Mesodermal cell (in vitro differentiated cells): ENCODE results near the gene HNRNPDL.
"Not testable (repeated sequence)": the region's sequence is repeated elsewhere in the genome, so short reads cannot be mapped to it uniquely, and the experiment has no call there.

ENCODE experiments used
- H3K27ac ChIP-seq: 2 replicates; pipeline ENCODE4 v1.7.0; 2013; ENCODE audit warnings: mild to moderate bottlenecking, low read depth, low read length, moderate library complexity; ENCODE audit not compliant: severe bottlenecking
- H3K36me3 ChIP-seq: 2 replicates; pipeline ENCODE4 v1.7.1; 2013; ENCODE audit warnings: mild to moderate bottlenecking, low read length, moderate library complexity; ENCODE audit not compliant: control insufficient read depth, insufficient read depth
- H3K4me1 ChIP-seq: one replicate; pipeline ENCODE4 v1.7.1; 2013; ENCODE audit warnings: mild to moderate bottlenecking, low read length; ENCODE audit not compliant: insufficient read depth, control insufficient read depth, poor library complexity, severe bottlenecking
- H3K4me3 ChIP-seq: 2 replicates; pipeline ENCODE4 v1.7.0; 2013; ENCODE audit warnings: low read length, control low read depth, mild to moderate bottlenecking; ENCODE audit not compliant: insufficient read depth, poor library complexity, severe bottlenecking; ENCODE audit errors: extremely low read depth
- H3K9me3 ChIP-seq: 2 replicates; pipeline ENCODE4 v1.7.1; 2013; ENCODE audit warnings: mild to moderate bottlenecking, low read length, moderate library complexity; ENCODE audit not compliant: control insufficient read depth
- WGBS, 2 experiments: methylation state at CpG; one replicate each; pipeline ENCODE4 v1.1.5; 2013; ENCODE audit warnings: missing lambda C conversion rate in 2 of 2; ENCODE audit not compliant: insufficient coverage in 2 of 2; 5-methylcytosine and 5-hydroxymethylcytosine counted together

The HNRNPDL gene

DNA sequence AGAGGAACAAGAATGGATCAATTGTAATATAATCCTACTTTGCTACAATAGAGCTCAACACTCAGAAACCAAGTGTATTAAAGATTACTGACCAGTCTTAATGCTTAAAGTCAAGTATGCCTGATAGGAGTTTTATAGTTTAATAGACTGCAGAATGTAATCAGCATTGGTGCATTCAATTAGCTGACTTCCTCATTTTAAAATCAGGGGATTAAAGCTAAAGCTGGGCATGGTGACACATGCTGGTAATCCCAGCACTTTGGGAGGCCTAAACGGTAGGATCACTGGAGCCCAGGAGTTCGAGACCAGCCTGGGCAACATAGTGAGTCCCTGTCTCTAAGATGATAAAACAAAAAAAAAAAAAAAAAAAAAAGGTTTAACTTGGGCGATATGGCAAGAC is 10.8 kb downstream of the HNRNPDL start:
- Histone ChIP-seq H3K27ac (no peak overlapping the region), H3K4me3 (no peak overlapping the region), H3K9me3 (no peaks in the 10 kb centered on the region), H3K36me3 (peaks cover 20% of the 10 kb centered on the region), H3K4me1 (no peaks in the 10 kb centered on the region)
- WGBS, 2 experiments, result 100% methylated on average over 1 of the region's 3 CpGs; no CpG with 5 or more reads in 1 of the 2 experiments

DNA sequence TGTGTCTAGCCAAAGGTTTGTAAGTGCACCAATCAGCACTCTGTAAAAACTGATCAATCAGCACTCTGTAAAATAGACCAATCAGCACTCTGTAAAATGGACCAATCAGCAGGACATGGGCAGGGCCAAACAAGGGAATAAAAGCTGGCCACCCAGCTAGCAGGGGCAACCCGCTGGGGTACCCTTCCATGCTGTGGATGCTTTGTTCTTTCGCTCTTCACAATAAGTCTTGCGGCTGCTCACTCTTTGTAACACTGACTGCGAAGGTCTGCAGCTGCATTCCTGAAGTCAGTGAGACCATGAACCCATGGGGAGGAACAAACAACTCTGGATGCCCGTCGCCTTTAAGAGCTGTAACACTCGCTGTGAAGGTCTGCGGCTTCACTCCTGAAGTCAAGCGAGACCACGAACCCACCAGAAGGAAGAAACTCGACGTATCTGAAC is 14.3 kb downstream of the HNRNPDL start:
- no peak overlapping the region for H3K4me3 ChIP-seq
- peaks cover under 1% of the 10 kb centered on the region for H3K4me1 ChIP-seq
- no peaks in the 10 kb centered on the region for H3K9me3 ChIP-seq
- H3K36me3 ChIP-seq, result no peaks in the 10 kb centered on the region
- no peak overlapping the region for H3K27ac ChIP-seq
- WGBS, 2 experiments, result 75 to 78% methylated on average over 11 to 12 of the region's 12 CpGs

DNA sequence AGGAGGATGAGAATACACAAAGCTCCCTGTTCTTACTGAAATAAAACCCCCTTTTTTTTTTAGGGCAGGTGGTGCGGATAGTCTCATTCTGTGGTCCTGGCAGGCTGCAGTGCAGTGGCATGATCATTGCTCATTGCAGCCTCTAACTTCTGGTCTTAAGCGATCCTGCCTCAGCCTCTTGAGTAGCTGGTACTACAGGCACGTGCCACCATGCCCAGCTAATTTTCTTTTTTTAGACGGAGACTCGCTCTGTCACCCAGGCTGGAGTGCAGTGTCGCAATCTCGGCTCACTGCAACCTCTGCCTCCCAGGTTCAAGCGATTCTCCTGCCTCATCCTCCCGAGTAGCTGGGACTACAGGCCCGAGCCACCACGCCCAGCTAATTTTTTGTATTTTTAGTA is 15.2 kb downstream of the HNRNPDL start:
- H3K27ac ChIP-seq, H3K9me3 ChIP-seq, H3K4me3 ChIP-seq, H3K4me1 ChIP-seq, H3K36me3 ChIP-seq: not testable (repeated sequence)
- 89 to 90% methylated on average over 7 to 11 of the region's 11 CpGs for WGBS, 2 experiments

DNA sequence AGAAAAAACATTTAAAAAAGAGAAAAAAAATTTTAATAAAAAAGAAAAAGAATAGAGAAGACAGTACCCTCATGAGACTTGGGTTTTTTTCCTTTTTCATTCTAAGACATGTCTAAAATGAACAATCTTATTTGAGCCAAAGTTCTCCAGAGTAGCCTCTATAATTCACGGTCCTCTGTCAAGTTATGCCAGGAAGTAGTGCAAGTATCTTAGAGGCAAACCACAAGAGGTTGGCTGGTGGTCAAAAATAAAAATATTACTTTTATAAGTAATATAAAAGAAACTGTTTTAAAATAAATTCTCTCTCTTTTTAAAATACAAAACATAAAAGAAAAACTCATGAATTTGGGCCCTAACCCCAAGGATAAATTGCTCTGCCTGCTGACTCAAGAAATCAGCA is 26.5 kb downstream of the HNRNPDL start:
- H3K9me3 ChIP-seq, result no peaks in the 10 kb centered on the region
- H3K27ac ChIP-seq, result no peak overlapping the region
- H3K4me3 ChIP-seq, result no peak overlapping the region
- no peaks in the 10 kb centered on the region for H3K4me1 ChIP-seq
- no CpG with 5 or more reads among the region's 1 CpG for WGBS, 2 experiments
- H3K36me3 ChIP-seq, result no peaks in the 10 kb centered on the region

DNA sequence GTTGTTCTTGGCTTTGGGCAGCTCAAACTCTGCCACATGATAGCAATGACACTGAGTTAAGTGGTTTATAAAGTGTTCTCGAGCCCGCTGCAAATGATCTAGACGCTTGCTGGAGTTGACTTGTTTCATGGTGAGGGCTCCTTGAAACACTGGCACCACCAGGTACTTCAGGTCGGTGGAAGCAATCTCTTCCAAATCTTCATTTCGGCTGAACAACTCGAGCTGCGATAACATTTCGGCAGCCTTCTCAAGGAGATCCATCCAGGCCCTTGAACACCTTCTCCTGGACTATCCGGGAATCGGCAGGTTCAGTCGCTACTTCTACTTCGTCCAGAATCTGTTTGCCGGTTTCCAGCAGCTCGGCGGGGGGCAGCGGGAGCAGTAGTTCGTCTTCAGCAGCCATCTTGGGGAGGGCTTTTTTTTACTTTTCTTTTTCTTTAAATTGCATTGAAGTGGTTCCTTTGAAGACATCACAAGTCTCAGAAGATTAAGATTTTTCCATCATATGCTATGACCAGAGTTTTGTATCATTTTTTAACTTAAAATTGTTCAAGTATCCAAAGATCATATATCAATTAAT is 28.0 kb downstream of the HNRNPDL start:
- no peak overlapping the region for H3K27ac ChIP-seq
- H3K9me3 ChIP-seq, result no peaks in the 10 kb centered on the region
- no peaks in the 10 kb centered on the region for H3K4me1 ChIP-seq
- H3K36me3 ChIP-seq, result no peaks in the 10 kb centered on the region
- 86 to 88% methylated on average over 17 of the region's 17 CpGs for WGBS, 2 experiments
- no peak overlapping the region for H3K4me3 ChIP-seq

DNA sequence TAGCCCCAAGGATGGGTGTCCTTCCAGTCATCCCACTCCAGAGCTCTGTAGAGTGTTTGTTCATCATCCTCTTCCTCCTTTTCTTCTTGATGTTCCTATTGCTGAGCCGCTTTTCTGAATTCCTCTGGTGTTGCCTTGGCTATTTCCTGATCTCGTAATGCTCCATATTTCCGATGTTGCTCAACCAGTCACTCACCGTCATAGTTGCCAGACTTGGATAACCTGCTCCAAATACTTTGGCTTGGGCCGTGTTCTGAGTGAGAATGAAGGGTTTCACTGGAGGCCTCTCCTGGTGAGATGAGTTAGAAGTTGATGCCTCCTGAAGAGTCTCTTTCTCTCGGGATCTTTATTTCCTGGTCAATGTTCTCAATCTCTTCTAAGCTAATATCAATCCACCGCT is 28.7 kb downstream of the HNRNPDL start:
- no peak overlapping the region for H3K4me3 ChIP-seq
- no peak overlapping the region for H3K27ac ChIP-seq
- no peaks in the 10 kb centered on the region for H3K9me3 ChIP-seq
- H3K36me3 ChIP-seq, result no peaks in the 10 kb centered on the region
- no peaks in the 10 kb centered on the region for H3K4me1 ChIP-seq
- 96% methylated on average over 6 of the region's 7 CpGs for WGBS, 2 experiments

DNA sequence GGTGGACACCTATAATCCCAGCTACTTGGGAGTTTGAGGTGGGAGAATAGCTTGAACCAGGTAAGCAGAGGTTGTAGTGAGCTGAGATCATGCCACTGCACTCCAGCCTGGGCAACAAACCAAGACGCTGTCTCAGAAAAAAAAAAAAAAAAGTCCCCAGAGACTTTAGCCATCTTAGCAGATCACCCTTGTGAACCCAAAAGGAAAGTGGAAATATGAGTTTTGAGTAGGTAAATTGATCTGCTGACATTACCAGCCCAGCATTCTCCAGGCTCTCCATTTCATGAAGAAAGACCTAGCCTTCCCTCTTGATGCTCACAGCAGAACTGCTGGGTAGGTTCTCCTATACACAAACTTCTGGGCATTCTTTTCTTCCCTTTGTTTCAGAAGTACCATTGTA is 32.0 kb downstream of the HNRNPDL start:
- H3K4me3 ChIP-seq, result no peak overlapping the region

DNA sequence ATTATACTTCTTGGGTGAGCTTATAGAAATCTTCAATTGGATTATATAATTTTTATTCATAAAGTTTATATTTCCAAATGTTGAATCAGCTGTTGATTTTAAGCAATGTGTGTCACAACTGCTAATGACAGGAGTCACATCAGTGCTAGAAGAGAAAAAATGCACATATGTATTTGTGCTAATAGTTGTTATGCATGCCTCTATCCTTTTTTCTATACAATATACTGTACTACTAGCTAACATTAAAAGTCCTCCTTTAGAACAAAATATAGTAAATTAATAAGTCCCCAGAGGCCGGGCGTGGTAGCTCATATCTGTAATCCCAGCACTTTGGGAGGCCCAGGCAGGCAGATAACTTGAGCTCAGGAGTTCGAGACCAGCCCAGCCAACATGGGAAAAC is 32.7 kb downstream of the HNRNPDL start:
- WGBS, 2 experiments, result 97 to 100% methylated on average over 2 to 3 of the region's 3 CpGs
- no peaks in the 10 kb centered on the region for H3K9me3 ChIP-seq
- H3K27ac ChIP-seq, result no peak overlapping the region
- H3K4me1 ChIP-seq, result no peaks in the 10 kb centered on the region
- no peaks in the 10 kb centered on the region for H3K36me3 ChIP-seq
- no peak overlapping the region for H3K4me3 ChIP-seq

More for the DNA sequence above, 32.0 kb downstream of the HNRNPDL start:
- no CpG with 5 or more reads among the region's 1 CpG for WGBS, 2 experiments
- Histone ChIP-seq H3K36me3 (no peaks in the 10 kb centered on the region), H3K9me3 (no peaks in the 10 kb centered on the region), H3K27ac (no peak overlapping the region), H3K4me1 (no peaks in the 10 kb centered on the region)

DNA sequence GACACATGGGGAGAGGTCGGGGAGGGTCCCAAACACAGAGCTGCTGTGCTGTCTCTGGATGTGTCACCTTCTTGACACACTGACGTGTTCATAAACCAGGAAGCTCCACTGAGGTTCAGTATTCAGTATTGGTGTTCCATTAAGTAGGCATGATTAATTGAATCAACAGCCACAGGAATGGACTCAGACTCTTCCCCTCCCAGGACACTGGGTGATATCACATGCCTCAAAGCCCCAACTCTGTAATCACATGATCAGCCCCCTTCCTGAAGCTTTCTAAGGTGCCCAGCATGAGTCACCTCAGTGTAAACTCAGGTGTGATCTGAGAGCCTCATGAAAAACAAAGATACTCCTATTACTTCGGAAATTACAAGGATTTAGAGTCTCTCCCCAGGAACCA is 35.4 kb downstream of the HNRNPDL start:
- Histone ChIP-seq H3K9me3 (no peaks in the 10 kb centered on the region), H3K4me1 (no peaks in the 10 kb centered on the region), H3K4me3 (no peak overlapping the region), H3K27ac (no peak overlapping the region), H3K36me3 (no peaks in the 10 kb centered on the region)
- WGBS, 2 experiments, result 85 to 100% methylated on average over 2 of the region's 3 CpGs

DNA sequence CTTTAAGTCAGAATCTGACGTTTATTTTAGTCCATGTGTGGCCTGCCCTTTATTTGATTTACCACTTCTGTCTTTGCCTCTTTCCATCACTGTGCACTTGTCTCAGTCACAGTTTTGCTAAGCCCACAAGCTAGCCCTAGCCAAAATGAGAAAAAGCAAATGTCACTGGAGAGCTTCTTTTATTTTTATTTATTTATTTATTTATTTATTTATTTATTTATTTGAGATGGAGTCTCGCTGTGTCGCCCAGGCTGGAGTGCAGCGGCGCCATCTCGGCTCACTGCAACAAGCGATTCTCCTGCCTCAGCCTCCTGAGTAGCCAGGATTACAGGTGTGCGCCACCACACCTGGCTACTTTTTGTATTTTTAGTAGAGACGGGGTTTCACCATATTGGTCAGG is 40.2 kb downstream of the HNRNPDL start:
- 88 to 94% methylated on average over 8 to 9 of the region's 9 CpGs for WGBS, 2 experiments
- H3K36me3 ChIP-seq, H3K9me3 ChIP-seq, H3K4me1 ChIP-seq, H3K4me3 ChIP-seq, H3K27ac ChIP-seq: not testable (repeated sequence)

DNA sequence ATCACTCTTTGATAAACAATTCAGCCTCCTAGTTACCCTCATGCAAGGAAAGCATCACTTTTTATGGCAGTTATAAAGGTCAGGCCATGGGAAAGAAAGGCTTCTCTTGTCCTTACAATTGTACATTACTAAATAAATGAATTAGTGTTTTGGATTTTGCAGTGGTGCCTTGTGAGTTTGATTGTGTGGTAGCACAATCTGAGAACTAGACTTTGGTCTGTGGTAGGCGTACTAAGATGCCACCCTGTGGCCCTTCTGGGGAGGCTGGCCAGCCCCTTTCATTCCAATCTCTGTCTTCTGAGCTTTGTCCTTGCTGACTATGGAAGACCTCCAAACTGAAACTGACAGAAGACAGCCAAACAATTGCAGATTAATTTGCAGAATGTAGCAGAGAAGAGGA is 41.9 kb downstream of the HNRNPDL start:
- no peak overlapping the region for H3K27ac ChIP-seq
- no peaks in the 10 kb centered on the region for H3K36me3 ChIP-seq
- H3K4me3 ChIP-seq, result no peak overlapping the region
- 80% methylated on average over 1 of the region's 1 CpG; no CpG with 5 or more reads in 1 of the 2 experiments for WGBS, 2 experiments
- H3K9me3 ChIP-seq, result no peaks in the 10 kb centered on the region
- H3K4me1 ChIP-seq, result no peaks in the 10 kb centered on the region
